ENCODE results near the gene GSG1L.

GSG1L gene

GRCh38 chr16:27817038-27817437 lies 246.5 kb downstream of the GSG1L start:
- Histone ChIP-seq H2BK5ac (ENCODE audit: low read depth, low read length, poor library complexity, severe bottlenecking) (no peak overlapping the region), H3K27ac (ENCODE audit: low read length, poor library complexity, severe bottlenecking) (no peak overlapping the region), H2AFZ (ENCODE audit: low read depth, low read length) (no peak overlapping the region), H3K4me3 (ENCODE audit: insufficient read depth in 1 of 2, low read depth in 1 of 2, low read length in 2 of 2) (no peak overlapping the region), H4K8ac (ENCODE audit: low read length) (no peak overlapping the region), H2BK12ac (ENCODE audit: low read length in 2 of 2) (no peak overlapping the region), H3K9ac (ENCODE audit: low read length) (no peak overlapping the region), H3K36me3 (ENCODE audit: control insufficient read depth in 1 of 2, insufficient read depth in 2 of 2, low read depth in 1 of 2, low read length in 2 of 2) (no peaks in the 10 kb centered on the region), H3K23ac (ENCODE audit: low read length in 2 of 2) (no peak overlapping the region), H3K18ac (ENCODE audit: low read depth in 1 of 2, low read length in 2 of 2) (no peak overlapping the region), H2AK5ac (ENCODE audit: low read length, severe bottlenecking) (no peak overlapping the region), H3K4me1 (ENCODE audit: control insufficient read depth, insufficient read depth, low read depth, low read length) (no peaks in the 10 kb centered on the region), H2BK15ac (ENCODE audit: low read depth, poor library complexity, severe bottlenecking) (no peak overlapping the region), H2BK120ac (ENCODE audit: low read depth, low read length) (no peak overlapping the region), H3K14ac (ENCODE audit: low read length in 2 of 2) (no peak overlapping the region), H3K9me3 (ENCODE audit: control insufficient read depth, low read length) (no peaks in the 10 kb centered on the region), H3K79me1 (replicated peaks; ENCODE audit: low read length, poor library complexity, severe bottlenecking) (no peaks in the 10 kb centered on the region), H3K4ac (ENCODE audit: low read depth in 1 of 2, low read length in 2 of 2) (no peak overlapping the region), H3K27me3 (ENCODE audit: control insufficient read depth in 1 of 2, insufficient read depth in 1 of 2, low read length in 2 of 2) (peaks cover 36 to 73% of the 10 kb centered on the region in 2 experiments), H4K91ac (ENCODE audit: low read length) (no peak overlapping the region), H3K4me2 (ENCODE audit: low read length, poor library complexity, severe bottlenecking) (no peak overlapping the region)
- 67% methylated on average over 5 of the region's 5 CpGs for WGBS
- no peak for DNase-seq

GRCh38 chr16:27816561-27816960 lies 247.0 kb downstream of the GSG1L start:
- Histone ChIP-seq H2BK5ac (ENCODE audit: low read depth, low read length, poor library complexity, severe bottlenecking) (no peak overlapping the region), H3K14ac (ENCODE audit: low read length in 2 of 2) (no peak overlapping the region), H4K91ac (ENCODE audit: low read length) (no peak overlapping the region), H4K8ac (ENCODE audit: low read length) (no peak overlapping the region), H3K9me3 (ENCODE audit: control insufficient read depth, low read length) (no peaks in the 10 kb centered on the region), H2BK15ac (ENCODE audit: low read depth, poor library complexity, severe bottlenecking) (no peak overlapping the region), H2BK12ac (ENCODE audit: low read length in 2 of 2) (no peak overlapping the region), H3K4me3 (ENCODE audit: insufficient read depth in 1 of 2, low read depth in 1 of 2, low read length in 2 of 2) (no peak overlapping the region), H3K18ac (ENCODE audit: low read depth in 1 of 2, low read length in 2 of 2) (no peak overlapping the region), H3K27ac (ENCODE audit: low read length, poor library complexity, severe bottlenecking) (no peak overlapping the region), H2BK120ac (ENCODE audit: low read depth, low read length) (no peak overlapping the region), H3K23ac (ENCODE audit: low read length in 2 of 2) (no peak overlapping the region), H3K4me2 (ENCODE audit: low read length, poor library complexity, severe bottlenecking) (no peak overlapping the region), H3K4ac (ENCODE audit: low read depth in 1 of 2, low read length in 2 of 2) (no peak overlapping the region), H3K79me1 (replicated peaks; ENCODE audit: low read length, poor library complexity, severe bottlenecking) (no peaks in the 10 kb centered on the region), H2AFZ (ENCODE audit: low read depth, low read length) (no peak overlapping the region), H3K36me3 (ENCODE audit: control insufficient read depth in 1 of 2, insufficient read depth in 2 of 2, low read depth in 1 of 2, low read length in 2 of 2) (no peaks in the 10 kb centered on the region), H3K27me3 (ENCODE audit: control insufficient read depth in 1 of 2, insufficient read depth in 1 of 2, low read length in 2 of 2) (peaks cover 36 to 73% of the 10 kb centered on the region in 2 experiments), H3K4me1 (ENCODE audit: control insufficient read depth, insufficient read depth, low read depth, low read length) (no peaks in the 10 kb centered on the region), H2AK5ac (ENCODE audit: low read length, severe bottlenecking) (no peak overlapping the region), H3K9ac (ENCODE audit: low read length) (no peak overlapping the region)
- WGBS: 68% methylated on average over 5 of the region's 5 CpGs
- DNase-seq: no peak

GRCh38 chr16:27813591-27813990 lies 249.9 kb downstream of the GSG1L start:
- Histone ChIP-seq H3K4me1 (ENCODE audit: control insufficient read depth, insufficient read depth, low read depth, low read length) (no peaks in the 10 kb centered on the region), H3K23ac (ENCODE audit: low read length in 2 of 2) (no peak overlapping the region), H3K36me3 (ENCODE audit: control insufficient read depth in 1 of 2, insufficient read depth in 2 of 2, low read depth in 1 of 2, low read length in 2 of 2) (no peaks in the 10 kb centered on the region), H2BK15ac (ENCODE audit: low read depth, poor library complexity, severe bottlenecking) (no peak overlapping the region), H3K18ac (ENCODE audit: low read depth in 1 of 2, low read length in 2 of 2) (no peak overlapping the region), H3K9me3 (ENCODE audit: control insufficient read depth, low read length) (peaks cover 10% of the 10 kb centered on the region), H3K79me1 (replicated peaks; ENCODE audit: low read length, poor library complexity, severe bottlenecking) (no peaks in the 10 kb centered on the region), H2AFZ (ENCODE audit: low read depth, low read length) (no peak overlapping the region), H3K4me2 (ENCODE audit: low read length, poor library complexity, severe bottlenecking) (no peak overlapping the region), H2AK5ac (ENCODE audit: low read length, severe bottlenecking) (no peak overlapping the region), H2BK5ac (ENCODE audit: low read depth, low read length, poor library complexity, severe bottlenecking) (no peak overlapping the region), H3K4ac (ENCODE audit: low read depth in 1 of 2, low read length in 2 of 2) (no peak overlapping the region), H4K91ac (ENCODE audit: low read length) (no peak overlapping the region), H3K27ac (ENCODE audit: low read length, poor library complexity, severe bottlenecking) (no peak overlapping the region), H3K9ac (ENCODE audit: low read length) (no peak overlapping the region), H4K8ac (ENCODE audit: low read length) (no peak overlapping the region), H2BK12ac (ENCODE audit: low read length in 2 of 2) (no peak overlapping the region), H2BK120ac (ENCODE audit: low read depth, low read length) (no peak overlapping the region), H3K14ac (ENCODE audit: low read length in 2 of 2) (no peak overlapping the region), H3K27me3 (ENCODE audit: control insufficient read depth in 1 of 2, insufficient read depth in 1 of 2, low read length in 2 of 2) (peaks cover 24 to 49% of the 10 kb centered on the region in 2 experiments), H3K4me3 (ENCODE audit: insufficient read depth in 1 of 2, low read depth in 1 of 2, low read length in 2 of 2) (no peak overlapping the region)
- DNase-seq: no peak
- 71% methylated on average over 9 of the region's 9 CpGs for WGBS

- no peak overlapping the region for H3K4me2 ChIP-seq (ENCODE audit: low read length, poor library complexity, severe bottlenecking)
- no peak overlapping the region for H2AFZ ChIP-seq (ENCODE audit: low read depth, low read length)
- peaks cover 10% of the 10 kb centered on the region for H3K9me3 ChIP-seq (ENCODE audit: control insufficient read depth, low read length)
- no peak overlapping the region for H2BK120ac ChIP-seq (ENCODE audit: low read depth, low read length)
- WGBS: 82% methylated on average over 3 of the region's 3 CpGs
- H3K27ac ChIP-seq (ENCODE audit: low read length, poor library complexity, severe bottlenecking): no peak overlapping the region
- H3K14ac ChIP-seq (ENCODE audit: low read length in 2 of 2): no peak overlapping the region
- no peak for DNase-seq
- no peak overlapping the region for H3K4me3 ChIP-seq (ENCODE audit: insufficient read depth in 1 of 2, low read depth in 1 of 2, low read length in 2 of 2)
- no peak overlapping the region for H2BK5ac ChIP-seq (ENCODE audit: low read depth, low read length, poor library complexity, severe bottlenecking)
- H2AK5ac ChIP-seq (ENCODE audit: low read length, severe bottlenecking): no peak overlapping the region
- no peak overlapping the region for H3K18ac ChIP-seq (ENCODE audit: low read depth in 1 of 2, low read length in 2 of 2)
- H3K23ac ChIP-seq (ENCODE audit: low read length in 2 of 2): no peak overlapping the region
- H3K9ac ChIP-seq (ENCODE audit: low read length): no peak overlapping the region
- H3K36me3 ChIP-seq (ENCODE audit: control insufficient read depth in 1 of 2, insufficient read depth in 2 of 2, low read depth in 1 of 2, low read length in 2 of 2): no peaks in the 10 kb centered on the region
- peaks cover 16 to 44% of the 10 kb centered on the region in 2 experiments for H3K27me3 ChIP-seq (ENCODE audit: control insufficient read depth in 1 of 2, insufficient read depth in 1 of 2, low read length in 2 of 2)
- no peaks in the 10 kb centered on the region for H3K79me1 ChIP-seq (replicated peaks; ENCODE audit: low read length, poor library complexity, severe bottlenecking)
- H2BK12ac ChIP-seq (ENCODE audit: low read length in 2 of 2): no peak overlapping the region
- H4K91ac ChIP-seq (ENCODE audit: low read length): no peak overlapping the region
- no peaks in the 10 kb centered on the region for H3K4me1 ChIP-seq (ENCODE audit: control insufficient read depth, insufficient read depth, low read depth, low read length)
- no peak overlapping the region for H4K8ac ChIP-seq (ENCODE audit: low read length)
- H3K4ac ChIP-seq (ENCODE audit: low read depth in 1 of 2, low read length in 2 of 2): no peak overlapping the region
- no peak overlapping the region for H2BK15ac ChIP-seq (ENCODE audit: low read depth, poor library complexity, severe bottlenecking)
Observed at GRCh38 chr16:27811881-27812280, 251.6 kb downstream of the GSG1L start.
